NT2/D1 (cell line): ENCODE results near the gene OPRL1.

Experiments used
- SUZ12 ChIP-seq: IDR thresholded peaks from 2 replicates; pipeline ENCODE4 v1.6.1; 2011; ENCODE audit not compliant: insufficient read length, insufficient read depth; ENCODE audit errors: extremely low read depth
- YY1 ChIP-seq: IDR thresholded peaks from 2 replicates; pipeline ENCODE4 v1.6.1; 2011; ENCODE audit not compliant: insufficient read length, insufficient read depth

DNA sequence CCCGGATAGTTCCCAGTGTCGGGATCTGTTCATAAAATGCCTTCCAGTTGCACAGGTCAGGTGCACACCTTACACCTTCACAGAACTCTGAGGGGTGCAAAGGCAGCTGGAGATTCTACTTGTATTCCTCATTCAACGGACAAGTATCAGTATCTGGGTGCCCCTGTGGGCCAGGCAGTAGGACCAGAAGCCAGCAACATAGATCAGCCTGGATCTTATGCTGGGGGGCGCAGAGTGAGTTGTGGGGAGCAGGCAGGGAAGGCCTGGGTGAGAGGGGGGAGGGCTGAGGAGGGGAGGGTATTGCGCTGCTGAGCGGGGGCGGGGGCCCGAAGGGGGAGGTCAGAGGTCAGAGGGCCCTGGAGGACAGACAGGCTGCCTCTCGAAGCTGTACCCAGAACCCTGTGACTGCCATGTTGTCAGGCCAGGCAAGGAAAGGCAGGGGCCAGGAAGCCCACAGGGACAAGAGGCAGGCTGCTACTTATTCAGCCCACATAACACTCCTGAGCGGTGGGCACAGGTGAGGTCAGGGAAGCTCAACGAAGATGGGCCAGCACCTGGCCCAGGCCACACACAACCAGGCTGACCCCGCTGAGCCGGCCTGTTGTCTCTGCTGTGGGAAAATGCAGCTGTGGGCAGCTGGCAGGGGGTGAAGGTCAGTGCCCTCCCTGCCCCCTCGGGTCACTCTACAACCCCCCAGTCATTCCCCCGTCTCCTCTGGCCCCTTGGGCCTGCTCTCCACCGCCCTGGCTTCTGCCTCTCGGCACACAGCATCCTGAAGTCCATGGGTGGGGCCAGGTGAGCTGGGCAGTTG, 1.1 kb downstream of the OPRL1 start:
- TF ChIP-seq YY1: no peak
- no peak for TF ChIP-seq SUZ12
